IMR-90 (cell line): ENCODE results near the gene TMCC1. TPM values are rescaled to one million over a fixed set of nuclear protein-coding genes. Genes with fewer than 3 reads are reported as not detected.

Source experiments
- ATAC-seq: fragments of 200-7000 bp; cut with Tn5 transposase; 2 replicates; pipeline ENCODE4 v1.9.1; 2020; ENCODE audit warnings: low read depth, mild to moderate bottlenecking, moderate library complexity
- BruUV-seq: library from RNA; stranded (reverse); fragments of 400-500 nt; replicated peaks from 2 replicates; lab custom pipeline; 2021; lab: Mats Ljungman, UMichigan
- CTCF ChIA-PET: fragments of 300-600 bp; formaldehyde crosslinking; extraction: SDS; loops from one replicate; lab custom pipeline; 2021; ENCODE audit warnings: antibody characterized with exemption; lab: Yijun Ruan, JAX
- POLR2A ChIA-PET: fragments of 300-600 bp; sonication (Branson Sonifier 250); formaldehyde crosslinking; loops from one replicate; lab custom pipeline; 2022; ENCODE audit warnings: antibody characterized with exemption; ENCODE audit not compliant: unreplicated experiment; lab: Charles Lee
- DNase-seq: peaks from one replicate; pipeline ENCODE4 v3.0.0; 2013
- H2AFZ ChIP-seq: replicated peaks from 2 replicates; pipeline ENCODE3; 2013; ENCODE audit warnings: low read length, mild to moderate bottlenecking; ENCODE audit not compliant: poor library complexity
- H2AK5ac ChIP-seq: 2 replicates; pipeline ENCODE4 v1.6.1; 2013; ENCODE audit warnings: low read depth, low read length, inconsistent platforms
- H2AK9ac ChIP-seq: replicated peaks from 2 replicates; pipeline ENCODE3; 2013; ENCODE audit warnings: mild to moderate bottlenecking, low read depth, low read length, moderate library complexity; ENCODE audit not compliant: poor library complexity
- H2BK120ac ChIP-seq: 2 replicates; pipeline ENCODE4 v1.6.1; 2013; ENCODE audit warnings: low read depth, low read length, inconsistent platforms
- H2BK15ac ChIP-seq: 3 replicates; pipeline ENCODE4 v1.6.1; 2013; ENCODE audit warnings: low read depth, low read length, inconsistent platforms
- H2BK20ac ChIP-seq: 2 replicates; pipeline ENCODE4 v1.6.1; 2013; ENCODE audit warnings: low read depth, mild to moderate bottlenecking, inconsistent platforms, low read length, moderate library complexity
- H2BK5ac ChIP-seq: 2 replicates; pipeline ENCODE4 v1.6.1; 2013; ENCODE audit warnings: mild to moderate bottlenecking, low read depth, low read length, inconsistent platforms; ENCODE audit not compliant: poor library complexity, severe bottlenecking
- H3K14ac ChIP-seq: replicated peaks from 2 replicates; pipeline ENCODE4 v1.6.1; 2013; ENCODE audit warnings: low read depth, low read length, inconsistent platforms
- H3K18ac ChIP-seq: 2 replicates; pipeline ENCODE4 v1.6.1; 2013; ENCODE audit warnings: low read depth, low read length, control low read depth
- H3K23ac ChIP-seq: 2 replicates; pipeline ENCODE4 v1.6.1; 2013; ENCODE audit warnings: low read depth, low read length, inconsistent platforms
- H3K27ac ChIP-seq: 2 replicates; pipeline ENCODE4 v1.5.1; 2013; ENCODE audit warnings: mild to moderate bottlenecking, control low read depth, low read length; ENCODE audit not compliant: insufficient read depth
- H3K27me3 ChIP-seq: 2 replicates; pipeline ENCODE4 v1.6.1; 2013; ENCODE audit warnings: low read length; ENCODE audit not compliant: control insufficient read depth, insufficient read depth
- H3K36me3 ChIP-seq: 2 replicates; pipeline ENCODE4 v1.6.1; 2013; ENCODE audit warnings: low read length, mixed read lengths; ENCODE audit not compliant: control insufficient read depth, insufficient read depth
- H3K4ac ChIP-seq: 2 replicates; pipeline ENCODE4 v1.6.1; 2013; ENCODE audit warnings: low read depth, low read length, inconsistent platforms
- H3K4me1 ChIP-seq: 2 replicates; pipeline ENCODE4 v1.6.1; 2013; ENCODE audit warnings: low read length, mixed read lengths; ENCODE audit not compliant: control insufficient read depth, insufficient read depth
- H3K4me2 ChIP-seq: 2 replicates; pipeline ENCODE4 v1.6.1; 2013; ENCODE audit warnings: low read depth, mild to moderate bottlenecking, control low read depth, low read length, moderate library complexity
- H3K4me3 ChIP-seq: 2 replicates; pipeline ENCODE4 v1.5.1; 2013; ENCODE audit warnings: low read depth, mild to moderate bottlenecking, control low read depth, low read length, moderate library complexity; ENCODE audit not compliant: insufficient read depth
- H3K56ac ChIP-seq: 2 replicates; pipeline ENCODE4 v1.6.1; 2013; ENCODE audit warnings: low read length, inconsistent platforms; ENCODE audit not compliant: insufficient read depth; ENCODE audit errors: extremely low read depth
- H3K79me1 ChIP-seq, 2 experiments: 2 replicates each; pipeline ENCODE4 v1.6.1; 2013; ENCODE audit warnings: low read length in 2 of 2, inconsistent platforms in 1 of 2, low read depth in 1 of 2
- H3K9ac ChIP-seq: 2 replicates; pipeline ENCODE4 v1.6.1; 2013; ENCODE audit warnings: low read depth, low read length, control low read depth
- H3K9me1 ChIP-seq: 2 replicates; pipeline ENCODE4 v1.6.1; 2013; ENCODE audit warnings: low read length, inconsistent platforms; ENCODE audit not compliant: insufficient read depth
- H3K9me3 ChIP-seq: 2 replicates; pipeline ENCODE4 v1.6.1; 2013; ENCODE audit warnings: low read length; ENCODE audit not compliant: control insufficient read depth, insufficient read depth
- H4K20me1 ChIP-seq: 2 replicates; pipeline ENCODE4 v1.6.1; 2013; ENCODE audit warnings: low read length, inconsistent platforms; ENCODE audit not compliant: insufficient read depth
- H4K5ac ChIP-seq: 2 replicates; pipeline ENCODE4 v1.6.1; 2013; ENCODE audit warnings: mild to moderate bottlenecking, low read depth, low read length, control low read depth
- H4K8ac ChIP-seq, 2 experiments: 2 replicates each; pipeline ENCODE4 v1.6.1; 2013; ENCODE audit warnings: low read depth in 2 of 2, low read length in 2 of 2, control low read depth in 1 of 2, inconsistent platforms in 1 of 2
- H4K91ac ChIP-seq: 2 replicates; pipeline ENCODE4 v1.6.1; 2013; ENCODE audit warnings: low read depth, low read length, inconsistent platforms; ENCODE audit not compliant: insufficient read depth
- BHLHE40 ChIP-seq: fragments of 150-350 bp; IDR thresholded peaks from 2 replicates; pipeline ENCODE4 v1.6.1; 2016; ENCODE audit warnings: mild to moderate bottlenecking, low read depth, low read length
- CEBPB ChIP-seq: IDR thresholded peaks from 2 replicates; pipeline ENCODE4 v1.6.1; 2012; ENCODE audit warnings: low read depth, low read length, improper control_type of control experiment
- FOS ChIP-seq: fragments of 150-350 bp; IDR thresholded peaks from 2 replicates; pipeline ENCODE4 v1.6.1; 2016; ENCODE audit warnings: low read depth, low read length
- RAD21 ChIP-seq: IDR thresholded peaks from 2 replicates; pipeline ENCODE4 v1.6.1; 2012; ENCODE audit warnings: low read length, improper control_type of control experiment
- RCOR1 ChIP-seq: IDR thresholded peaks from 2 replicates; pipeline ENCODE4 v1.6.1; 2012; ENCODE audit warnings: mild to moderate bottlenecking, low read length, improper control_type of control experiment; ENCODE audit not compliant: insufficient replicate concordance
- RFX5 ChIP-seq: IDR thresholded peaks from 2 replicates; pipeline ENCODE4 v1.8.0; 2012; ENCODE audit warnings: low read depth, mild to moderate bottlenecking, low read length, moderate library complexity
- WGBS, 2 experiments: methylation state at CpG; one replicate each; pipeline versions ENCODE4 v1.1.5 to v1.1.7; 2013; ENCODE audit warnings: missing lambda C conversion rate in 2 of 2; ENCODE audit not compliant: insufficient read length in 1 of 2; ENCODE audit errors: extremely low coverage in 2 of 2; 5-methylcytosine and 5-hydroxymethylcytosine counted together
- dilution Hi-C: fragments of 300-500 bp; cut with HindIII; formaldehyde crosslinking; loops from one replicate; pipeline ENCODE4 v1.14.3; 2018; ENCODE audit warnings: low sequenced_read_pairs; ENCODE audit not compliant: unreplicated experiment
- in situ Hi-C: fragments of 300-500 bp; cut with MboI; formaldehyde crosslinking; loops from 3 replicates; pipeline ENCODE4 v1.14.3; 2019; ENCODE audit warnings: low sequenced_read_pairs, inconsistent platforms, mixed read lengths
- intact Hi-C: fragments of 100-400 bp; cut with micrococcal nuclease; formaldehyde crosslinking; loops from 2 replicates; pipeline ENCODE4 v1.10.0; 2022
- polyA plus RNA-seq, 3 experiments: library from polyadenylated mRNA; depleted of rRNA; stranded (reverse); fragments of >200 nt; gene quantifications; 2 replicates each; pipeline ENCODE4 v1.2.3, GENCODE V29; 2012; ENCODE audit warnings: low replicate concordance in 1 of 3
- total RNA-seq: library from RNA; depleted of rRNA; stranded (reverse); fragments of >200 nt; gene quantifications from 2 replicates; pipeline ENCODE4 v1.2.3, GENCODE V29; 2012

The TMCC1 gene
- total and polyA plus RNA-seq, 2 of the 4 experiments (the other 2 are of a cell fraction), result 5.0 to 7.3 TPM

DNA sequence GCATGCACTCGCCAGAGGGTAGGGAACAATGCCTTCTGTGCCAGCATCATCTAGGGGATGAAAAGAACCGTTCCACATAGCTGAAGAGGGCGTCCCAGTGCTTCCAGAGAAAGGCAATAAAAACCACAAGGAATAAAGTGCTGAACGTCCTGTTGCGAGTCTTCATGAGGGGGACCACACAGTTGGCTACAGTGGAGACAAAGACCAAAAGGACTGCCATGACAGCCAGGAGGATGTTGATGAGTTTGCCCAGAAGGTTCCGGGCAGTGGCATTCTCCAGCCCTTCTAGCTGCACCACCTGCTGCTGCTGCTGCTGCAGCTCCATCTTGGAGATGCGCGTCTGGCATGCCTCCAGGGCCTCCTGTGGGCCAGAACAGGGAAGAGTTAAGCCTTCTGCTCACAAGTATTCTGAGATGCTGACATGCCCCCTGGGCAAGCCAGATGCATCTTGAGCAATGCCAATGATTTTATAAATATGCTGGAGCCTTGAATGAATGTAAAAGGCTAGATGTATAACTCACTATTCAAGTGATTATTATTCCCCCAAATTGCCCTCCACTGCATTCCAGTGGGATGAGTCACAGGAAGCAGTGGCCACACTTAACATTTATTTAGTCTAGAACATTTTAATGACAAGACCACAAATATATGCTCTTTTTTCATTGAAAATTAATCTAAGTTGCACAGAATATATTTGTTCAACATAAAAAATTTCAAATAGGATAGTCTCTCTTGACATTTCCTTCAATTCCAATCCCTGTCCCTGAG is 241.9 kb downstream of the TMCC1 start:
- POLR2A ChIA-PET, result interaction anchor here (0.6 kb wide), 1 partner anchor 252 kb away, joined by 3 read pairs; no protein-coding TSS in a partner anchor
- no TSS peak for BruUV-seq
- H2AK9ac ChIP-seq, result no peak overlapping the region
- dilution Hi-C loops (no loop called here), intact Hi-C loops (loop anchor here (5.0 kb wide), 1 partner anchor 76 kb away; no protein-coding TSS in a partner anchor), in situ Hi-C loops (loop anchor here (5.0 to 10.0 kb wide), 2 partner anchors 171 to 283 kb away; no protein-coding TSS in a partner anchor)
- H3K4me1 ChIP-seq, result peaks cover 19% of the 10 kb centered on the region
- H4K20me1 ChIP-seq, result peaks cover 5% of the 10 kb centered on the region; the same call in 1 of the 2 replicates
- H4K8ac ChIP-seq, result peak overlapping the region in 1 of 2 experiments; percentile 46; a peak in 1 of 4 replicates
- no peak overlapping the region for H3K56ac ChIP-seq
- ATAC-seq (peak; percentile 57), DNase-seq (peak; percentile 78)
- peaks cover 9% of the 10 kb centered on the region; the same call in 1 of the 2 replicates for H3K9me1 ChIP-seq
- CTCF ChIA-PET, result no interaction called here
- H2AFZ ChIP-seq, result no peak overlapping the region
- peak overlapping the region; percentile 41; the same call in 1 of the 2 replicates for H4K91ac ChIP-seq
- H2BK15ac ChIP-seq, result peak overlapping the region; percentile 73; the same call in 1 of the 3 replicates
- H3K4ac ChIP-seq, result peak overlapping the region; percentile 61
- H3K36me3 ChIP-seq, result no peaks in the 10 kb centered on the region
- peak overlapping the region; percentile 15; the same call in 1 of the 2 replicates for H3K14ac ChIP-seq
- peaks cover 0 to 15% of the 10 kb centered on the region in 2 experiments; a peak in 2 of 4 replicates for H3K79me1 ChIP-seq
- H3K27ac ChIP-seq, result no peak overlapping the region; the same call in 1 of the 2 replicates
- no peaks in the 10 kb centered on the region for H3K27me3 ChIP-seq
- peak overlapping the region; percentile 34; the same call in 1 of the 2 replicates for H3K23ac ChIP-seq
- peak; percentile 66 for TF ChIP-seq CEBPB
- TF ChIP-seq BHLHE40, result no peak
- 0 out of 2 replicates have a peak, but pooled peaks have one; percentile 3 for TF ChIP-seq RAD21
- peak; percentile 84; the same call in 1 of the 2 replicates for TF ChIP-seq FOS
- no peak for TF ChIP-seq RFX5
- TF ChIP-seq RCOR1, result no peak
- no peak overlapping the region for H3K4me2 ChIP-seq
- WGBS, 2 experiments, result 50% methylated on average over 2 of the region's 8 CpGs; no CpG with 5 or more reads in 1 of the 2 experiments
- peak overlapping the region; percentile 71 for H2AK5ac ChIP-seq
- no peaks in the 10 kb centered on the region for H3K9me3 ChIP-seq
- H2BK20ac ChIP-seq, result peak overlapping the region; percentile 50
- peak overlapping the region; percentile 66 for H2BK120ac ChIP-seq
- no peak overlapping the region for H3K9ac ChIP-seq
- H2BK5ac ChIP-seq, result peak overlapping the region; percentile 44
- H4K5ac ChIP-seq, result no peak overlapping the region
- no peak overlapping the region for H3K18ac ChIP-seq
- H3K4me3 ChIP-seq, result no peak overlapping the region
